ENCODE measurements around the gene CCT6B.

DNA sequence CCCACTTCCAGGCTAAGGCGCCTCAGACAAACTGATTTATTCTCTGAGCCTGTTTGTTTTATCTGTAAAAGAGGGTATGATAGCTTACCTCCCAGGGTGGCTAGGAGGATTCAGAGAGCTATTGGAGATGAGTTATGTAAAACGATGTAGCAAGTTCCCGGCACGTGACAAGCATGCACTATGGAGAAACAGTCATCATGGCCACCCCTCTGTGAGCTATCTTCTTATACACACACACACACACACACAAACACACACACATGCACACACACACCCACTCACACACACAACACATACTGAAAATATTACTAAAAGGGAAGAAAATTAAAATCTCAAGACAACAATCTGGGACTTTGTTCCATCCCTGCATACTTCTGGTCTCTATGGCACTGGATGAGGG lies 66.3 kb downstream of the CCT6B start:
- TF ChIP-seq FOXA1 (IDR thresholded peaks at IDR 0.05), result no peak
- TF ChIP-seq SP1 (IDR thresholded peaks at IDR 0.05), result no peak
- no peak for TF ChIP-seq SUZ12 (IDR thresholded peaks at IDR 0.05)
- TF ChIP-seq, protein P1, sequence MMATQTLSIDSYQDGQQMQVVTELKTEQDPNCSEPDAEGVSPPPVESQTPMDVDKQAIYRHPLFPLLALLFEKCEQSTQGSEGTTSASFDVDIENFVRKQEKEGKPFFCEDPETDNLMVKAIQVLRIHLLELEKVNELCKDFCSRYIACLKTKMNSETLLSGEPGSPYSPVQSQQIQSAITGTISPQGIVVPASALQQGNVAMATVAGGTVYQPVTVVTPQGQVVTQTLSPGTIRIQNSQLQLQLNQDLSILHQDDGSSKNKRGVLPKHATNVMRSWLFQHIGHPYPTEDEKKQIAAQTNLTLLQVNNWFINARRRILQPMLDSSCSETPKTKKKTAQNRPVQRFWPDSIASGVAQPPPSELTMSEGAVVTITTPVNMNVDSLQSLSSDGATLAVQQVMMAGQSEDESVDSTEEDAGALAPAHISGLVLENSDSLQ (IDR thresholded peaks at IDR 0.05), result no peak
- TF ChIP-seq FOXM1 (IDR thresholded peaks at IDR 0.05; ENCODE audit: borderline replicate concordance), result no peak
- no peak for TF ChIP-seq ZNF384 (IDR thresholded peaks at IDR 0.05)
- TF ChIP-seq NFRKB (IDR thresholded peaks at IDR 0.05), result no peak
- TF ChIP-seq ELF4 (IDR thresholded peaks at IDR 0.05), result no peak
- no peak for TF ChIP-seq LEF1 (IDR thresholded peaks at IDR 0.05; ENCODE audit: borderline replicate concordance)
- TF ChIP-seq BHLHE40 (IDR thresholded peaks at IDR 0.05; ENCODE audit: borderline replicate concordance), result no peak
- TF ChIP-seq ARNT (IDR thresholded peaks at IDR 0.05), result no peak
- TF ChIP-seq HDGF (IDR thresholded peaks at IDR 0.05; ENCODE audit: borderline replicate concordance), result no peak
- no peak for TF ChIP-seq FOXK2 (IDR thresholded peaks at IDR 0.05)
